Measurements from ENCODE around the gene LNP1.

The LNP1 gene

DNA sequence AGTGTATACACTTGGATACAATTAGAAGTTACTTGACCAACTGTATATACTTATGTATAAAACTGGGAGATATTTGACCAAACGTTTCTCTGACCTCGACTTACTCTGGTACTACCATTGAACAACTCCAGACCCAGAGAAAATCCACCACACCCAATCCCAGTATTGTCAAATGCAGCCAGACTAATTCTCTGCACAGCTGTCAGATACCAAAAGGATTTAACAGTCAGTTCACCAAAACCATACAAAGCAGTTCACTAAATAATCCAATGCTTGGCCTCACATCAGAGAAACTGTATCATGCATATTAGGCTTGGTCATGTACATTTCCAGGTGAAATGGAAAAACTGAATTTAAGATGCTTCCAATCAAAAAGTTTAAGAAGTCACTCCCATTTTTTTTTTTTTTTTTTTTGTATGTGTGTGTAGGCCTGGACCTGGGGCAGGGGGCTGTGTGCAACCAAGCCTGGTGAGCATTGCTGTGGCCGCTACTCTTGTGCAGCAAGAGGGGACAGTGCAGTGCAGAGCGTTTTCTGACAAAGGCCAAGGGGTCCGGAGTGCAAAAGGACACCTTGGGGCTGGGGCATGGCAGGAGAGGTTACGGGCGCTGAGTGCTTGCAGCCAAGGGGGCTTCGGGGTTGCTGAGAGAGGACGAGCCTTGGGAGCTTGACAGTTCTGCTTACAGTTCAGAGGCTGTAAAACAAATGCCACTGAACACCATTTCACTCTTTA, 1.8 kb upstream of the LNP1 start:
- TF ChIP-seq ARNTL (CRISPR knock-in tag; IDR thresholded peaks at IDR 0.05; ENCODE audit: borderline replicate concordance, low read depth), result no peak
- no peak for TF ChIP-seq ZNF8 (CRISPR knock-in tag; IDR thresholded peaks at IDR 0.05)
- TF ChIP-seq, protein P1, sequence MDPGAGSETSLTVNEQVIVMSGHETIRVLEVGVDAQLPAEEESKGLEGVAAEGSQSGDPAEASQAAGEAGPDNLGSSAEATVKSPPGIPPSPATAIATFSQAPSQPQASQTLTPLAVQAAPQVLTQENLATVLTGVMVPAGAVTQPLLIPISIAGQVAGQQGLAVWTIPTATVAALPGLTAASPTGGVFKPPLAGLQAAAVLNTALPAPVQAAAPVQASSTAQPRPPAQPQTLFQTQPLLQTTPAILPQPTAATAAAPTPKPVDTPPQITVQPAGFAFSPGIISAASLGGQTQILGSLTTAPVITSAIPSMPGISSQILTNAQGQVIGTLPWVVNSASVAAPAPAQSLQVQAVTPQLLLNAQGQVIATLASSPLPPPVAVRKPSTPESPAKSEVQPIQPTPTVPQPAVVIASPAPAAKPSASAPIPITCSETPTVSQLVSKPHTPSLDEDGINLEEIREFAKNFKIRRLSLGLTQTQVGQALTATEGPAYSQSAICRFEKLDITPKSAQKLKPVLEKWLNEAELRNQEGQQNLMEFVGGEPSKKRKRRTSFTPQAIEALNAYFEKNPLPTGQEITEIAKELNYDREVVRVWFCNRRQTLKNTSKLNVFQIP (CRISPR knock-in tag; IDR thresholded peaks at IDR 0.05; ENCODE audit: borderline replicate concordance, low read depth), result no peak
- TF ChIP-seq GLIS3 (CRISPR knock-in tag; IDR thresholded peaks at IDR 0.05), result no peak
- TF ChIP-seq, protein P2, sequence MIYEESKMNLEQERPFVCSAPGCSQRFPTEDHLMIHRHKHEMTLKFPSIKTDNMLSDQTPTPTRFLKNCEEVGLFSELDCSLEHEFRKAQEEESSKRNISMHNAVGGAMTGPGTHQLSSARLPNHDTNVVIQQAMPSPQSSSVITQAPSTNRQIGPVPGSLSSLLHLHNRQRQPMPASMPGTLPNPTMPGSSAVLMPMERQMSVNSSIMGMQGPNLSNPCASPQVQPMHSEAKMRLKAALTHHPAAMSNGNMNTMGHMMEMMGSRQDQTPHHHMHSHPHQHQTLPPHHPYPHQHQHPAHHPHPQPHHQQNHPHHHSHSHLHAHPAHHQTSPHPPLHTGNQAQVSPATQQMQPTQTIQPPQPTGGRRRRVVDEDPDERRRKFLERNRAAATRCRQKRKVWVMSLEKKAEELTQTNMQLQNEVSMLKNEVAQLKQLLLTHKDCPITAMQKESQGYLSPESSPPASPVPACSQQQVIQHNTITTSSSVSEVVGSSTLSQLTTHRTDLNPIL (CRISPR knock-in tag; IDR thresholded peaks at IDR 0.05; ENCODE audit: low read depth), result no peak
- no peak for TF ChIP-seq BACH2 (CRISPR knock-in tag; IDR thresholded peaks at IDR 0.05; ENCODE audit: borderline replicate concordance)
- no peak for TF ChIP-seq OSR1 (CRISPR knock-in tag; IDR thresholded peaks at IDR 0.05)
- TF ChIP-seq, protein P3, sequence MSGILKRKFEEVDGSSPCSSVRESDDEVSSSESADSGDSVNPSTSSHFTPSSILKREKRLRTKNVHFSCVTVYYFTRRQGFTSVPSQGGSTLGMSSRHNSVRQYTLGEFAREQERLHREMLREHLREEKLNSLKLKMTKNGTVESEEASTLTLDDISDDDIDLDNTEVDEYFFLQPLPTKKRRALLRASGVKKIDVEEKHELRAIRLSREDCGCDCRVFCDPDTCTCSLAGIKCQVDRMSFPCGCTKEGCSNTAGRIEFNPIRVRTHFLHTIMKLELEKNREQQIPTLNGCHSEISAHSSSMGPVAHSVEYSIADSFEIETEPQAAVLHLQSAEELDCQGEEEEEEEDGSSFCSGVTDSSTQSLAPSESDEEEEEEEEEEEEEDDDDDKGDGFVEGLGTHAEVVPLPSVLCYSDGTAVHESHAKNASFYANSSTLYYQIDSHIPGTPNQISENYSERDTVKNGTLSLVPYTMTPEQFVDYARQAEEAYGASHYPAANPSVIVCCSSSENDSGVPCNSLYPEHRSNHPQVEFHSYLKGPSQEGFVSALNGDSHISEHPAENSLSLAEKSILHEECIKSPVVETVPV (CRISPR knock-in tag; IDR thresholded peaks at IDR 0.05), result no peak
- no peak for TF ChIP-seq ZC3H10 (CRISPR knock-in tag; IDR thresholded peaks at IDR 0.05)
- TF ChIP-seq CSDC2 (CRISPR knock-in tag; IDR thresholded peaks at IDR 0.05), result no peak
- no peak for ATAC-seq

DNA sequence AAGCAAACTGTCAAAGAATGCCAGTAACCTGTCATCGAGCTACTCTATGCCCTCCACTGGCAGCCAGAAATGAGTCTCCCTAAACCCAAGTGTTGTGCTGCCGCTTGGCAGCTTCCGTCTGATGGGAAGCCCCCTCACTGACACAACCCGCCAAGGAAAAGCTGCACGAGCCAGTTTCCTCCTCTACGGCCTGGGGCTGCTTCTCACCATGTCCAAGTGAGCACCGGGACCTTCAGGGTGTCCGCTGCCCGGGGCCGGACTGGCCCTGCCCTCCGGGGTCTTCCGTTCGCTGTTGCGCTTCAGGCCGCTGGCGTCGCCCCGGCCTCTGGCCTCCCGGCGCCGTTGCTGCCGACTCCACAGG, 940 bp upstream of the LNP1 start:
- TF ChIP-seq ESRRG (CRISPR knock-in tag; IDR thresholded peaks at IDR 0.05), result no peak
- no peak for TF ChIP-seq ARNTL (CRISPR knock-in tag; IDR thresholded peaks at IDR 0.05; ENCODE audit: borderline replicate concordance, low read depth)
- TF ChIP-seq TCF4 (CRISPR knock-in tag; IDR thresholded peaks at IDR 0.05; ENCODE audit: borderline replicate concordance), result no peak
- TF ChIP-seq ZC3H10 (CRISPR knock-in tag; IDR thresholded peaks at IDR 0.05), result no peak
- no peak for TF ChIP-seq CSDC2 (CRISPR knock-in tag; IDR thresholded peaks at IDR 0.05)
- TF ChIP-seq, protein P2 (CRISPR knock-in tag; IDR thresholded peaks at IDR 0.05; ENCODE audit: low read depth), result no peak
- TF ChIP-seq PPARA (CRISPR knock-in tag; IDR thresholded peaks at IDR 0.05; ENCODE audit: borderline replicate concordance), result no peak
- TF ChIP-seq, protein P4, sequence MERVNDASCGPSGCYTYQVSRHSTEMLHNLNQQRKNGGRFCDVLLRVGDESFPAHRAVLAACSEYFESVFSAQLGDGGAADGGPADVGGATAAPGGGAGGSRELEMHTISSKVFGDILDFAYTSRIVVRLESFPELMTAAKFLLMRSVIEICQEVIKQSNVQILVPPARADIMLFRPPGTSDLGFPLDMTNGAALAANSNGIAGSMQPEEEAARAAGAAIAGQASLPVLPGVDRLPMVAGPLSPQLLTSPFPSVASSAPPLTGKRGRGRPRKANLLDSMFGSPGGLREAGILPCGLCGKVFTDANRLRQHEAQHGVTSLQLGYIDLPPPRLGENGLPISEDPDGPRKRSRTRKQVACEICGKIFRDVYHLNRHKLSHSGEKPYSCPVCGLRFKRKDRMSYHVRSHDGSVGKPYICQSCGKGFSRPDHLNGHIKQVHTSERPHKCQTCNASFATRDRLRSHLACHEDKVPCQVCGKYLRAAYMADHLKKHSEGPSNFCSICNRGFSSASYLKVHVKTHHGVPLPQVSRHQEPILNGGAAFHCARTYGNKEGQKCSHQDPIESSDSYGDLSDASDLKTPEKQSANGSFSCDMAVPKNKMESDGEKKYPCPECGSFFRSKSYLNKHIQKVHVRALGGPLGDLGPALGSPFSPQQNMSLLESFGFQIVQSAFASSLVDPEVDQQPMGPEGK (CRISPR knock-in tag; IDR thresholded peaks at IDR 0.05; ENCODE audit: borderline replicate concordance), result no peak
- peak; percentile 15 for ATAC-seq

DNA sequence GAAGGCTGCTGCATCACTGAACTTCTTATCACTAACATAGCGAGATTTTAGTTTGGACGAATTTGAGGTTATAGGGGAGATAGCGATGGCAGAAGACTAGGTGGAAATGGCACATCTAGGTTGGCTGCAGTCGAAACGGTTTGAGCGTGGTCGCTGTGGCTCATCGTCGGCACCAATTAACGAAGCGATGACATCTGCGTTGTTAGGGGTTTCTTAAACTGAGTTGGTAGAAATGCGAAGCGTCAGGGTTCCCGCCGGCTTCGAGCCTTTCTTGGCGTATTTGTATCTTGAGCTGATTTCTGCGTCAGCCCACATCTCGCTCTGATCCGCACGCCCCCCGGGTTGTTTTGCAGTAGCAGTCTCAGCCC, 319 bp downstream of the LNP1 start:
- TF ChIP-seq, protein P4 (CRISPR knock-in tag; IDR thresholded peaks at IDR 0.05; ENCODE audit: borderline replicate concordance), result no peak
- TF ChIP-seq CSDC2 (CRISPR knock-in tag; IDR thresholded peaks at IDR 0.05), result no peak
- no peak for TF ChIP-seq ZNF8 (CRISPR knock-in tag; IDR thresholded peaks at IDR 0.05)
- no peak for TF ChIP-seq ZFP3 (CRISPR knock-in tag; IDR thresholded peaks at IDR 0.05)
- ATAC-seq, result peak; percentile 16

DNA sequence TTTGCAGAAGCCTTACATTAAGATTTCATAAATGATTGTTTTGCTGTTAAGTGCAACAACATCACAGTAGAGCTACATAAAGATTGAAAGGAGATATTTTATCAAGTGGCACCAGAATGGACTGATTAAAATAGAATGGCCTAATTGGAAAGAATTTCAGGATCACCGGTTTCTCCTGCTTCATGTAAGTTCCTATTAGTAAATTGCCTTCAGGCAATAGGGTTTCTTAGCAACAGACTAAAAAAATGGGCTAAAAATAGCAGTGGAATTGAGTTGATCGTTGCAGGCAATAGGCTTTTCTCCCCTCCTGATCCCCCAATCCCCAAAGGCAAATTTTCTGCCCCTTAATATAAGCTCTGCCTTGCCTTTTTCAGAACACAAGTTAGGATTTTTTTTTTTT, 917 bp downstream of the LNP1 start:
- peak; percentile 16 for ATAC-seq
- TF ChIP-seq TOX (CRISPR knock-in tag; IDR thresholded peaks at IDR 0.05; ENCODE audit: borderline replicate concordance) (no peak), RARB (CRISPR knock-in tag; IDR thresholded peaks at IDR 0.05) (no peak), PPARA (CRISPR knock-in tag; IDR thresholded peaks at IDR 0.05; ENCODE audit: borderline replicate concordance) (no peak), ZNF70 (CRISPR knock-in tag; IDR thresholded peaks at IDR 0.05) (no peak), ZC3H10 (CRISPR knock-in tag; IDR thresholded peaks at IDR 0.05) (no peak)
- TF ChIP-seq, protein P5, sequence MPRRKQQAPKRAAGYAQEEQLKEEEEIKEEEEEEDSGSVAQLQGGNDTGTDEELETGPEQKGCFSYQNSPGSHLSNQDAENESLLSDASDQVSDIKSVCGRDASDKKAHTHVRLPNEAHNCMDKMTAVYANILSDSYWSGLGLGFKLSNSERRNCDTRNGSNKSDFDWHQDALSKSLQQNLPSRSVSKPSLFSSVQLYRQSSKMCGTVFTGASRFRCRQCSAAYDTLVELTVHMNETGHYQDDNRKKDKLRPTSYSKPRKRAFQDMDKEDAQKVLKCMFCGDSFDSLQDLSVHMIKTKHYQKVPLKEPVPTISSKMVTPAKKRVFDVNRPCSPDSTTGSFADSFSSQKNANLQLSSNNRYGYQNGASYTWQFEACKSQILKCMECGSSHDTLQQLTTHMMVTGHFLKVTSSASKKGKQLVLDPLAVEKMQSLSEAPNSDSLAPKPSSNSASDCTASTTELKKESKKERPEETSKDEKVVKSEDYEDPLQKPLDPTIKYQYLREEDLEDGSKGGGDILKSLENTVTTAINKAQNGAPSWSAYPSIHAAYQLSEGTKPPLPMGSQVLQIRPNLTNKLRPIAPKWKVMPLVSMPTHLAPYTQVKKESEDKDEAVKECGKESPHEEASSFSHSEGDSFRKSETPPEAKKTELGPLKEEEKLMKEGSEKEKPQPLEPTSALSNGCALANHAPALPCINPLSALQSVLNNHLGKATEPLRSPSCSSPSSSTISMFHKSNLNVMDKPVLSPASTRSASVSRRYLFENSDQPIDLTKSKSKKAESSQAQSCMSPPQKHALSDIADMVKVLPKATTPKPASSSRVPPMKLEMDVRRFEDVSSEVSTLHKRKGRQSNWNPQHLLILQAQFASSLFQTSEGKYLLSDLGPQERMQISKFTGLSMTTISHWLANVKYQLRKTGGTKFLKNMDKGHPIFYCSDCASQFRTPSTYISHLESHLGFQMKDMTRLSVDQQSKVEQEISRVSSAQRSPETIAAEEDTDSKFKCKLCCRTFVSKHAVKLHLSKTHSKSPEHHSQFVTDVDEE (CRISPR knock-in tag; IDR thresholded peaks at IDR 0.05), result no peak
- TF ChIP-seq, protein P4 (CRISPR knock-in tag; IDR thresholded peaks at IDR 0.05; ENCODE audit: borderline replicate concordance), result no peak

Data from SK-N-SH treated with all-trans-retinoic acid at 6 μM for 48 hours (cell line).